Prostate gland (tissue), 2 donors: Measurements from ENCODE around the gene TIGD2.

Experiments used
- CTCF ChIP-seq, 4 experiments: fragments of 200-600 bp in 2 of 4; fragments of 450-650 bp in 2 of 4; sonication (generic) in 2 of 4; IDR thresholded peaks; 1 replicate in 3 of 4; 2 replicates in 1 of 4; pipeline ENCODE4 v1.5.1; 2016 to 2019; ENCODE audit warnings: antibody characterized with exemption in 4 of 4, mild to moderate bottlenecking in 2 of 4, moderate library complexity in 2 of 4
- POLR2A ChIP-seq: fragments of 450-650 bp; IDR thresholded peaks from one replicate; pipeline ENCODE4 v1.6.1; 2016; ENCODE audit warnings: antibody characterized with exemption, mild to moderate bottlenecking
- POLR2AphosphoS5 ChIP-seq: sonication (generic); formaldehyde crosslinking; IDR thresholded peaks from one replicate; pipeline ENCODE4 v1.6.1; 2017; ENCODE audit warnings: antibody characterized with exemption

DNA sequence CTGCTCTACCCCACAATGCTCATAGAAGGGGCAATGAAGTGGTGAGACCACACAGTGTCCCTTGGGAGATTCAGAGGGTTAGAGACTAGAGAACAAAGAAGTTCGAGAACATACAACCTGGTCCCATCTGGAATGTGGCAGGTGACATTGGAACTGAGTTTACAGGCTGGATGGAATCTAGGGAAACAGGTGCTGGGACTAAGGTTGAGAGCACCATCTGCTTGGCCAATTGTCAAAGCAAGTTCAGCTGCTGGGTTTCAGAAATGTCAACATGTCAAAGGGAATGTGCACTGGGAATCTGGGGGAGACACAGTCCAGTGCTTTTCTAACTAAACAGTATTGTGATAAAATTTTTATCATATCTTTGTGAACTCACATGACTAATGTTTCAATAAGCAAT lies 38.4 kb upstream of the TIGD2 start:
- no peak for TF ChIP-seq CTCF (IDR thresholded peaks at IDR 0.05)
- no peak for TF ChIP-seq POLR2A
- TF ChIP-seq POLR2AphosphoS5, result no peak
